GM21526 (cell line): ENCODE data around the gene SLC30A3.
"Not testable (repeated sequence)": the region's sequence is repeated elsewhere in the genome, so short reads cannot be mapped to it uniquely, and the experiment has no call there.

ENCODE experiments used
- ATAC-seq: cut with Tn5 transposase; IDR thresholded peaks from one replicate; pipeline ENCODE4 v1.9.1; 2021; ENCODE audit warnings: moderate library complexity; ENCODE audit not compliant: unreplicated experiment, low FRiP score

The SLC30A3 gene, protein sequence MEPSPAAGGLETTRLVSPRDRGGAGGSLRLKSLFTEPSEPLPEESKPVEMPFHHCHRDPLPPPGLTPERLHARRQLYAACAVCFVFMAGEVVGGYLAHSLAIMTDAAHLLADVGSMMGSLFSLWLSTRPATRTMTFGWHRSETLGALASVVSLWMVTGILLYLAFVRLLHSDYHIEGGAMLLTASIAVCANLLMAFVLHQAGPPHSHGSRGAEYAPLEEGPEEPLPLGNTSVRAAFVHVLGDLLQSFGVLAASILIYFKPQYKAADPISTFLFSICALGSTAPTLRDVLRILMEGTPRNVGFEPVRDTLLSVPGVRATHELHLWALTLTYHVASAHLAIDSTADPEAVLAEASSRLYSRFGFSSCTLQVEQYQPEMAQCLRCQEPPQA

DNA sequence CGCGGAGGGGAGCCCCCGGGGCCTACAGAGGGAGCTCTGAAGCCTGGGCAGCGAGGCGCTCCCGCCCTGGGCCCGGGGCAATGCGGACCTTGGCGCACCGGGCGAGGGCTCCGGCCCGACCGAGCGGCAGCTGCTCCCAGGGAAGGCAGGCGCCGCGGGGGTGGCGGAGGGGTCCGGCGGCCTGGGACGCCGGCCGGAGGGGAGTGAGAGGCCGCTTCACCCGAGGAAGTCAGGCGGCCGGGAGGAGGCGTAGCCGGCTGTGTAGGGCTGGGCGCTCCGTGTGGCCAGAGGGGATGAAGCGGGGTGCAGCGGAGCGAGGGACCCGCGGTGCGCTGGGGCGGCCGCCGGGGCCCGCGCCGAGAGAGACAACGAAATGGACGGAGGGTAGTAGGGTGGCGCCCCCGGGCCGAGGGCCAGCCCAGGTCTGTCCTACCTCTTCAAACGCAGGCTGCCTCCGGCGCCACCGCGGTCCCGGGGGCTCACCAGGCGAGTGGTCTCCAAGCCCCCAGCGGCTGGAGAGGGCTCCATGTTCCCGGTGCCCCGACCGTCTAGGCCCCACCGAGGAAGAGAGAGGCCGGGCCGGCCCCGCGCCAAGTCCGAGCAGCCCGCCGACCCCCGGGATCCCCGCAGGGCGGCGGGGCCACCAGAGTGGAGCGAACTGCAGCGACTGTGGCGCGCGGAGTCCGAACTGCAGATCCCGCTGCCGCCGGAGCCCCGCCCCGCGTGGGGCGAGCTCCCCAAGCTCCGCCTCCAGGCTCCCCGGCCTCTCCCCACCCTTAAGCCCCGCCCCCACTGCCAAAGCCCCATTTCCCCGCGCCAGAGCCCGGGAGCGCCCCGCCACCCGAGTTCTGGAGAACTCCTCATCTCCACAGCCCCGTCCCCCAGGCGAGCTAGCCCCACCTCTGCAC is at the start of gene SLC30A3:
Gene SLC30A3, minus strand, starts transcription at position 669 of the 908 bp plus-strand sequence. Its CDS starts 141 bp downstream, at position 528.
- no peak for ATAC-seq

DNA sequence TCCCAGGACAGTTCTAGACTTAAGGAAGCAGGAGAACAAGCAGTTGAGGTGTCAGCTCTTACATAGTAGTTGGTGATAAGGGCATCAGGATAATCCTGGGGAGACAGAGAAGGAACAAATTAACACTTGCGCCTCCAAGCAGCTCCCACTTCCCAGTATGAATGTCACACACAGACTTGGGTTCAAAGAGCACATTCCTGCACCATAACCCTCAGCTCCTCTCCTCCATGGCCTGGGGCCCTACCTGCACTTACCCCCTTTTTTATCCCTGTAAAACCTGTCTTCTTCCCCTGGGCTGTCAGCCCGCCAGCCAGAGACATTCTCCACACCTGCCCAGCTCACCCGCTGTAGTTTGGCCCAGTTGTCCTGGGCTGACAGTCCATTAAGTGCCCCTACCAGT is 49.3 kb upstream of the SLC30A3 start:
- no peak for ATAC-seq

DNA sequence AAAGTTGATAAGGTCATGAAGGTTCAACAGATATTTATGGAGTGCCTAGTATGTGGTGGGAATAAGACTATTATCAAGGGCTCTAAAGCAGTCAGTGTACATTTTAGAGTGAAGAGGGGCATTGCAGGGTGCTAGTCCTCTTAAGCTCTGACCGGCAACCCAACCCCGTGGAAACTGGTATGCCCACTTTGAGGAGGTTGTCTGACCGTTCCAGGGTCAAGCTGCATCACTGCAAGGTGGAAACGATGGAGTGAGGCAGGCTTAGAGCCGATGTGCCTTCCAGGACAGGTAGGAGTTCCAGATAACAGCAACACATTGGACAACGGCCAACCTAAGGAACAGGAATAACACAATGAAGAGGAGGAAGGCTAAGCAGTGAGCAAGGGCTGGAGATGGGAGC is 46.8 kb upstream of the SLC30A3 start:
- no peak for ATAC-seq

DNA sequence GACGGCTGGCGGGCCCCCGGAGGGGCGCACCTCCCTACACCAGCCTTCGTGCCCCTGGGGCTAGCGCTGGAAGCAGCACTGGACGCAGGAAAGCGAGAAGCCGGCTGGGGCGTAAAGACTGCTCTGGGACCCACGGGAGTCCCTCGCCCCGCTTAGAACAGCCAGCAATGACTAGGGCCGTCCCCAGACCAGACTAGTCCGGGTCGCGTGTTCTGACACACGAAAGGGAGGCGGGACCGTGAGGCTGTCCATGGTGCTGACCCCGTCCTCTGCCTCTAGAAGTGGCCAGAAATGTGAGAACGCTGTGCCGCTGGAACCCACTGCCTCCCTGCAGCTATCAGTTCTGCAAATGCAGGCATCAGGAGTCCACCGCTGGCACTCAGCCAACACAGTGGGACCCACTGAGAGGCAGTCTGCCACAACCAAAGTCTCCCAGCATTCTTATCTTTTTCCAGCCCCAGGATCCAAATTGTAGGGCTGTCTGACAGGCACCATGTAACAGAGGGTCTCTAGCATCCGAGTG is 45.6 kb upstream of the SLC30A3 start, which contains the start of gene UCN:
Gene UCN, minus strand, starts transcription at position 87 of the 523 bp plus-strand sequence. CDS start 550 bp downstream, outside the sequence.
- ATAC-seq, result no peak

DNA sequence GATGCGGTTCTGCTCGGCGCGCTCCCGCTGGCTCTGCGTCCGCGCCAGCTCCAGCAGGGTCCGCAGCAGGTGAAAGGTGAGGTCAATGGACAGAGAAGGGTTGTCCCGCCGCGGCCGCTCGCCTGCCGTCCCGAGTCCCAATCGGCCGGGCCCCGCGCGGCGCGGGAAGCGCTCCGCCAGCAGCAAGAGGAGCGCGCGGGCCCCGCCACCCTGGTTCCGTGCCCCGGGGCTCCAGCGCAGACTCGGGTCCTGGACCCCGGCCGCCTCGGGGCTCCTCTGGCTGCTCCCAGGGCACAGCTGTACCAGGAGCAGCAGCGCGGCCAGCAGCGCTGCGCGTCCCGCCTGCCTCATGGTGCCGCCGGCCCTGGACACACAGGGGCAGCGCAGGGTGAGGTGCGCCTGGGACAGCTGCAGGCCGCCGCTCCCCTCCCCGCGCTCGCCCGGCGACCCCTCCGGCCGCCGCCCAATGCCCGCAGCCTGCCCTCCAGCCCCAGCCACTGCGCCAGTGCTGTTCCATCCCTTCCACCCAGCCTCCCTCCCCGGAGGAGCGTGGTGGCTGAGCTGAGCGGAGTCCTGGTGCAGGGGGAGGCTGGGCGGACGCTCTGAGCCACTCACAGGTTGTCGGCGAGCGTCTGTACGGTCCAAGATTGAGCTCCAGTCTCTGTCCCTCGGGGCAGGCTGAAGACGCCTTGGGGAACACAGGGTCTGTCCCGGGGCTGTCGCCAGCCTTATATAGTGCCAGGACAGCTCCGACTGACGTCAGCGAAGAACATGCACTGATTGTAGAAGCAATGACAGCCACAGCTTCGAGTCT is 44.9 kb upstream of the SLC30A3 start:
- no peak for ATAC-seq

DNA sequence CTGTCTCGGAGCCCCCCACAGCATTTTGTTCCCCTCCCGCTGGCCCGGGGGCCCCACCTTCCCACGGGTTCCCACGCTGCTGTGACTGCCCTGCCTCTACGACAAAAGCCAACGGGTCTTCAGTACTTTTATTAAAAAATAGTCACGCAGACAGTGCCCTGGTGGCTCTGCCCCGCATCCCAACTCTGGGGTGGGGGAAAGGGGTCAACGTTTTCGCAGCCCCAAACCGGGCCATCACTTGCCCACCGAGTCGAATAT is 44.4 kb upstream of the SLC30A3 start:
- no peak for ATAC-seq

DNA sequence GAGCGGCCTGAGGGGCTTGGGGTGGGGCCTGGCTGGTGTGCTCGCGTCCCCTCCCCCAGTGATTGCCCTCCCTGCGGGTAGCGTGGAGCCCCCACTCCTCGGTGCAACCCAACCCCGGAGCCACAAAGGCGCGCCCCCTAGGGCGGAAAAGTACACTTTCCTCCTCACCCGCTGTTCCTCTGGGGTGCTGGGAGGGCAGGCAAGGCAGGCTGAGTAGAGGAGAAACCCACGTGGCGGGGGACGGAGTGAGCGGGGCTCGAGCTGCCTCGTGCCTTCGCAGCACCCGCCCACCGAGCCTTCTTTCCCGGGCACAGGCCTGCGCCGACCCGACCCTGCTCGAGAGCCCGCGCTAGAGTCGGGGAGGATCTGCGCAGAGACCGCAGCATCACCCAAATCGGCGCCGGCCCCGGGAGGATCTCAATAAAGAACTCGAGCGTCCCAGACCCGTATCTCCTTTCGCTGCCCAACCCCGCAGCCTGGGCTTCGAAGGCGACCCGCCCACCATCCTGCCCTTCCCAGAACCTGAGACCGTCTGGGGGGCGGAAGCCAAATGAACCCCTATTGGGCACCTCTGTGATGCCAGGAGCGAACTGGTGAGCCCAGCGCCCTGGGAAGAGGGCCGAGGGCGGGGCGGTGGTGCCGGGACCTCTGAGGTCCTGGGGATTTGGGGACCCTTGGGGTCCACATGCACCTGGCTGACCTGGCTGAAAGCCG is 43.9 kb upstream of the SLC30A3 start:
- no peak for ATAC-seq

DNA sequence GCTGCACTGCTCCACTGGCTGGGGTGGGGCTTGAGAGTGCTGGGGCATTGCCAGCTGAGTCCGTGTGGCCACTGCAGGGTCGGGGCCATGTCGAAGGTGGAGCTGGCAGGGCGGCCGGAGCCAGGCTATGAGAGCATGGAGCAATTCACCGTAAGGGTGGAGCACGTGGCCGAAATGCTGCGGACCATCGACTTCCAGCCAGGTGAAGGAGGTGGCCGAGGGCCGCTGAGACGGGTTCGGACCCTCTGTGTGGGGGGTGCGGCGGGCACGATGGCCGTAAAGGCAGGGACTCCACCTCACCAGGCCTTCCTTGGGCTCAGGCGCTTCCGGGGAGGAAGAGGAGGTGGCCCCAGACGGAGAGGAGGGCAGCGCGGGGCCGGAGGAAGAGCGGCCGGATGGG is 43.3 kb upstream of the SLC30A3 start:
- no peak for ATAC-seq

DNA sequence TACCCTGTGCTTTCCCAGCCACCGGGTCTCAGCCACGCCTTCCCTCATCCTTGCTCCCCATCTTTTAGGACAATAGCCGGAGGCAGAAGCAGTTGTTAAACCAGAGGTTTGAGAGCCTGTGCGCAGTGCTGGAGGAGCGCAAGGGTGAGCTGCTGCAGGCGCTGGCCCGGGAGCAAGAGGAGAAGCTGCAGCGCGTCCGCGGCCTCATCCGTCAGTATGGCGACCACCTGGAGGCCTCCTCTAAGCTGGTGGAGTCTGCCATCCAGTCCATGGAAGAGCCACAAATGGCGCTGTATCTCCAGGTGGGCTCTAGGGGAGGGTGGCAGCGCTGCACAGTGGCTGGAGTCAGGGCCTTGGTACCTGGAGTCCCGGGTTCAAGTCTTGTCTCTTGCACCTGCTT is 42.7 kb upstream of the SLC30A3 start:
- ATAC-seq, result no peak

DNA sequence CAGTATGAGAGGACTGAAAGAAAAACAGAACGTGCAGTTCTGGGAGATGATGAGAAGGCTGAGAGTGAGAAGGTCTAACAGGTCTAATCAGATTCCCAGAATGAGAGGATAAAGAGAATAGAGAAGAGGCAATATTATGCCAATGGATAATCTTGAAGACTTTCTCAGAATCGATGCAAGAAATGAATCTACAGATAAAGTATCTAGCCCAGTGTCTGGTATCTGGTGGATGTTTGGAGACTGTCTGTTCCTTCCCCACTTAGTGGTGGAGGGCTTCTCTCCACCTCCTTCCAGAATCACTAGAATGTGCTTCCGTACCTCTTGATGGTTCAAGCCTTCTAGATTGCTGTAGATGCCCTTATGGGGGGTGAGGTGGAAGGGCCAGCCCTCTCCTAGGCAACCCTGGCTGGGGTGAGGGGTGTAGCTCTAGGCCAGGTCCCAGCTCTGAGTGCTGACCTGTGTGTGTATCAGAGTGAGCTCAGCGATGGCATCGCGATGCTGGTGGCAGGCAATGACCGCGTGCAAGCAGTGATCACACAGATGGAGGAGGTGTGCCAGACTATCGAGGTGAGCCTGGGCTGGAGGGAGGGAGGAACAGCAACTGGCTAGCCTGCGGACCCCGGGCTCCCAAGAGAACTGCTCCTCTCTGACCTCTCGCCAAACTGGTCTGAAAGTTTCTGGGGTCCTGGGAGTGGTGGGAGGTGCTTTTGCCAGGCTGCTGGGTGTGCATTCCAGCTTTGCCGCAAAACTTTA is 41.8 kb upstream of the SLC30A3 start:
- no peak for ATAC-seq

DNA sequence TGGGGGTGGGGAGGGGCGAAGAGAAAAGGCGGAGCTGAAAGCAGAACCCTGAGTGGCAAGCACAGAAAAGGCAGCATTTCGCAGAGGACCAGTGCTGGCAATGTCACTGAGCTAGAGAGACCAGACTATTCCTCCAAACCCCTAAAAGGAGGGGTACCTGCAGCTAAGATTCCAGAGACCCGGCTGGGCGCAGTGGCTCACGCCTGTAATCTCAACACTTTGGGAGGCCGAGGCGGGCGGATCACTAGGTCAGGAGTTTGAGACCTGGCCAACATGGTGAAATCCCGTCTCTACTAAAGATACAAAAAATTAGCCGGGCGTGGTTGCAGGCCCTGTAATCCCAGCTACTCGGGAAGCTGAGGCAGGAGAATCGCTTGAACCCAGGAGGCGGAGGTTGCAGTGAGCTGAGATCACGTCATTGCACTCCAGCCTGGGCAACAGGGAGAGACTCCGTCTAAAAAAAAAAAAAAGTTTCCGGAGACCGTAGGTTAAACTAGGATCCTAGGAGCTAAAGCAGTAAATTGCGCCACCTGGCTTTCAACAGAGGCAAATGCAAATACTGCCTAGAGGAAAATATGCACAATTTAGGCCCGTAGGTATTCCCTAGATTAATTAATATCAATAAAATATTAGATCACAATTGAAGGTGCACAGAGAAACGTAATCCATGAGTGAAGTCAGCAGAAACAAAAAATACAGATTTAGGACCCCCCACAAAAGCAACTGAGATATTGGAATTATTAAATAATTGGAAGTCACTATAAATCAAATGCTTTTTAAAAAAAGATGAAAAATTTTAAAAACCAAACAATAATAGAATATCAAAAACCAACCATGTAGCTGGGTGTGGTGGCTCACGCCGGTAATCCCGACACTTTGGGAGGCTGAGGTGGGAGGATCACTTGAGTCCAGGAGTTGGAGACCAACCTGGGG is 40.5 kb upstream of the SLC30A3 start:
- ATAC-seq, result no peak

DNA sequence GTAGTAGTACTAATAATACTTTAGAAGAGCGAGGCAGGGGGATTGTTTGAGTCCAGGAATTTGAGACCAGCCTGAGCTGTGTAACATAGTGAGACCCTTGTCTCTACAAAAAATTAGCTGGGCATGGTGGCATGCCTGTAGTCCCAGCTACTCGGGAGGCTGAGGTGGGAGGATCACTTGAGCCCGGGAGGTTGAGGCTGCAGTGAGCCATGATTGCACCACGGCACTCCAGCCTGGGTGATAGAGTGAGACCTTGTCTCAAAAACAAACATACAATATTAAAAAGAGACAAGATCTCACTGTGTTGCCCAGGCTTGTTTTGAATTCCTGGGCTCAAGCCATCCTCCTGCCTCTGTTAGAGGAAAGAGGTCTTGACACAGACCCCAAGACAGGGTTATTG is 37.8 kb upstream of the SLC30A3 start:
- not testable (repeated sequence) for ATAC-seq

DNA sequence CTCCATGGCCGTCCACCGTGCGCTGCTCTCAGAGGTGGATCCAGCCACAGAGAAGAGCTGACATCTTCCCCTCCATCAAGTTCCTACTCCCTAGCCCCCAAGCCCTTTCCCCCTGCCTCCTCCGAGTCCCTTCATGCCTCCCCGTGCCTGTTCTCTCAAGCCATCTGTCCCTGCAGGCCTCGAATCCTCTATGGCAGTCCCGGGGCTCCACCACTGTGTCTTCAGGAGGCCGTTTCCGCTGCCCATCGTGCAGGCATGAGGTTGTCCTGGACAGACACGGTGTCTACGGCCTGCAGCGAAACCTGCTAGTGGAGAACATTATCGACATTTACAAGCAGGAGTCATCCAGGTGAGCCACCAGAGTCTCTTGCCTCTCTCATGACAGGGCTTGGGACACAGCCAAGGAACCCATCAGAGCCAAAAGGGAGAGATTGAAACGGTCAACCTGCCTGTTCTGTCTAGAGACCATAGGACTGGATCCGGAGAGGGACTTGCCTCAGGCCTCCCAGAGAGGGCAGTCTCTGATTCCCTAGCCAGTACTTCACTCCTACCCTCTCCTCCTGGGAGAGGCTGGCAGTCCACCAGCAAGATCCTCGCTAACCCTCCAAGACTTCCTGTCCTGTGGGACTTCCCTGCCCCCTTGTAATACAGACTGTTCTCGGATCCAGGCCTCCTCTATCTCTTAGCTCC is 35.7 kb upstream of the SLC30A3 start:
- no peak for ATAC-seq

DNA sequence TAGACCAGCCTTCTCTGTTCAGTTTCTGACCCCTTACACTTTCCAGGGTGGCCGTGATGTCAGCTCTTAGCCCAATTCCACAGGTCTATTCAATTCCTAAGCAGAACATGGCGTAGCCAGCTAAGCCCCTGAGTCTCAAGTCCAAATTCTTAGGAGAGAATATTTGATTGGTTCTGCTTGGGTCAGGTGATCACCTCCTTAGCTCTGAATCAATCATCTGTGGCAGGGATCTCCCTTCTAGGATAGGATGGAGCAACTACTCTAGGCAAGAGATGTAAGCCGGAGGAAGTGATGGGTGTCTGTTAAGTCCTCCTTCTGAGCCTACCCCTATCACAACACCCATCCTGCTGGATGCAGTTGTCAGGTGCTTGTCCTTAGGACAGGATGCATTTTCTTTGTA is 34.3 kb upstream of the SLC30A3 start:
- ATAC-seq, result no peak

DNA sequence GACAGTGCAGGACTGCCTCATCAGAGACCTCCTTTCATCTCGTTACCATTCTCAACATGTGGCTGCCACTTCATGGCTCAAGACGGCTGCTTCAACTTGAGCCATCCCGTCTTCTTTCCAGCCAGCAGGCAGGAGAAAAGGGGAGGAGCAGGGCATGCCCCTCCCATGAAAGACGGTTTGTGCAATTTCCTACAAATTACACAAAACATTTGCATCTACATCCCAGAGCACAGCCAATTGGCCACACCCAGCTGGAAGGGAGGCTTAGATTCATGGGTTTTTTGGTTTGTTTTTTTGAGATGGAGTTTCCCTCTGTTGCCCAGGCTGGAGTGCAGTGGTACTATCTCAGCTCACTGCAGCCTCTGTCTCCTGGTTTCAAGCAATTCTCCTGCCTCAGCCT is 33.6 kb upstream of the SLC30A3 start:
- no peak for ATAC-seq

DNA sequence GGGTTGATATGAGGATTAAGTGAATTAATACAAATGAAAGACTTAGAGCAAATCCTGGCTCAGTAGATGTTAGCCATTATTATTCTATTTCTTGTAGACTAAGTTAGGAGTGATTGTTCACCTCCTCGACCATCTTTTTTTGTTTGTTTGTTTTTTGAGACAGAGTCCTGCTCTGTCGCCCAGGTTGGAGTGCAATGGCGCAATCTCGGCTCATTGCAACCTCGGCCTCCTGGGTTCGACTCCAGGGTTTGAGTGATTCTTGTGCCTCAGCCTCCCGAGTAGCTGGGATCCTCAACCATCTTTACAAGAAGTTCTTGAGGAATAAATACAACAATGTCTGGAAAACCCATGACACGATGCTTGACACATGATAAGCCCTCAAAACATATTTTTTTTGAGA is 32.1 kb upstream of the SLC30A3 start:
- ATAC-seq, result no peak

DNA sequence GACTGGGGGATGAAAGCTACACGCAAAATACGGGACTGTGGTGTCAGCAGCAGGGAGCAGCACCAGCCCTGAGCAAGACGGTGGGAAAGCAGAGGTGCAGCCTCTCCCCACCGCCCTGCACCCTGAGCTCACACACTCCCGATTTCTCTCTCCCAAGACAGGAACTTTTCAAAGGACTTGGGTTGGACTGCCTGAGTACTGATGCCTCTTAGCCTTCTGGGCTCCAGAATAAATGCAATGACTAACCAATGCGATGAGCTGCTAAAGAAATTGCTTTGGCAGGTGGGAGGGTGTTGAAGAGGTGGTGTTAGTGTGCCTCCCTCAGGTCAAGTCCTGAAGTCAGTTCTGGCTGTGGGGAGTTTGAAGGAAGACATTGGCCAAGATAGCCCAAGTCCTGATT is 29.0 kb upstream of the SLC30A3 start:
- ATAC-seq, result no peak

DNA sequence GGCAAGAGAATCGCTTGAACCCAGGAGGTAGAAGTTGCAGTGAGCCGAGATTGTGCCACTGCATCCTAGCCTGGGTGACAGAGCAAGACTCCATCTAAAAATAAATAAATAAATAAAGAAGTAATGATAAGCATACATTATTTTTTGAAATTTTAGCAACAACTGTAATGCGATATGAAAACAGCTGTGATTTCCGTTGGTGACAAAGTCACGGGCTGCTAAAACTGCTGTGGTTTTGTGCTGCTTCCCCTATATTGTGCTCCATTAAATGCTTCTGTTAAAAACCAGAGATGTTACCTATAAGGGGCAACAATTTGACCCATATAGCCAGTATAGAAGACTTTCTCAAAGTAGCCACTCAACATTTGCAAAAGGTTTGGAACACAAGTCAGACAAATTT is 27.7 kb upstream of the SLC30A3 start:
- ATAC-seq, result no peak
